Retinal pigment epithelial cell (primary cell): ENCODE results near the gene ALPL.
"Not testable (repeated sequence)": the region's sequence is repeated elsewhere in the genome, so short reads cannot be mapped to it uniquely, and the experiment has no call there.

ENCODE experiments used
- DNase-seq: peaks from one replicate; pipeline ENCODE4 v3.0.0-alpha.2; 2010; ENCODE audit warnings: low read depth
- H3K4me3 ChIP-seq: 2 replicates; pipeline ENCODE4 v1.5.1; 2011; ENCODE audit warnings: mild to moderate bottlenecking, low read length, control low read depth, moderate library complexity
- CTCF ChIP-seq: conservative IDR thresholded peaks from 2 replicates; pipeline ENCODE4 v1.5.1; 2011; ENCODE audit warnings: low read depth, low read length, control low read depth, inconsistent platforms

ALPL gene

GRCh38 chr1:21518774-21519455, 9.7 kb downstream of the ALPL start:
- no peak for DNase-seq

GRCh38 chr1:21519486-21520070, 10.4 kb downstream of the ALPL start:
- H3K4me3 ChIP-seq, DNase-seq: not testable (repeated sequence)

More at GRCh38 chr1:21518774-21519455, 9.7 kb downstream of the ALPL start:
- no peak overlapping the region for H3K4me3 ChIP-seq
- TF ChIP-seq CTCF, result no peak

- no peak for DNase-seq
- H3K4me3 ChIP-seq, result no peak overlapping the region
- TF ChIP-seq CTCF, result no peak
These were observed 11.9 kb downstream of the ALPL start for GRCh38 chr1:21520899-21521716.

GRCh38 chr1:21521717-21522060, 12.5 kb downstream of the ALPL start:
- TF ChIP-seq CTCF, result no peak
- no peak overlapping the region for H3K4me3 ChIP-seq
- no peak for DNase-seq

GRCh38 chr1:21522525-21523038, 13.4 kb downstream of the ALPL start:
- no peak for TF ChIP-seq CTCF
- H3K4me3 ChIP-seq, result no peak overlapping the region

GRCh38 chr1:21523297-21523813, 14.1 kb downstream of the ALPL start:
- TF ChIP-seq CTCF, result no peak
- DNase-seq, result no peak
- no peak overlapping the region for H3K4me3 ChIP-seq

More at GRCh38 chr1:21522525-21523038, 13.4 kb downstream of the ALPL start:
- DNase-seq, result no peak

GRCh38 chr1:21524220-21524619, 15.0 kb downstream of the ALPL start:
- no peak for TF ChIP-seq CTCF
- no peak for DNase-seq
- no peak overlapping the region for H3K4me3 ChIP-seq
